Measurements from ENCODE around the gene PRKAR1A.

The PRKAR1A gene

GRCh38 chr17:68600067-68600930, 88.1 kb downstream of the PRKAR1A start:
- DNase-seq (ENCODE audit: low spot score), result no peak
